Measurements from ENCODE around the gene KRT80.
A peak's percentile ranks its signal among the peaks of the same experiment; 100 is the strongest.

The KRT80 gene

GRCh38 chr12:52197371-52198231 lies 5.8 kb upstream of the KRT80 start:
- no peak for DNase-seq

GRCh38 chr12:52195065-52195730 lies 3.4 kb upstream of the KRT80 start:
- no peak for DNase-seq

- peak; percentile 12 for DNase-seq
These were observed 2.2 kb upstream of the KRT80 start for GRCh38 chr12:52193991-52194390.

GRCh38 chr12:52193532-52193931 lies 1.7 kb upstream of the KRT80 start:
- peak; percentile 15 for DNase-seq

- DNase-seq: no peak
These were observed 719 bp downstream of the KRT80 start for GRCh38 chr12:52190860-52191729.

- no peak for DNase-seq
These were observed 2.2 kb downstream of the KRT80 start for GRCh38 chr12:52189376-52190174.

- DNase-seq: no peak
These were observed 3.2 kb downstream of the KRT80 start for GRCh38 chr12:52188658-52189057.

- no peak for DNase-seq
These were observed 4.2 kb downstream of the KRT80 start for GRCh38 chr12:52187640-52188039.

- no peak for DNase-seq
These were observed 4.6 kb downstream of the KRT80 start for GRCh38 chr12:52187206-52187605.

GRCh38 chr12:52186118-52186840 lies 5.5 kb downstream of the KRT80 start:
- DNase-seq: no peak

GRCh38 chr12:52185400-52185967 lies 6.3 kb downstream of the KRT80 start:
- DNase-seq: no peak

GRCh38 chr12:52184813-52185212 lies 7.0 kb downstream of the KRT80 start:
- DNase-seq: no peak

GRCh38 chr12:52183971-52184370 lies 7.8 kb downstream of the KRT80 start:
- DNase-seq: no peak

GRCh38 chr12:52183544-52183910 lies 8.3 kb downstream of the KRT80 start:
- DNase-seq: no peak

GRCh38 chr12:52182898-52183543 lies 8.8 kb downstream of the KRT80 start:
- no peak for DNase-seq

- peak; percentile 15 for DNase-seq
These were observed 9.4 kb downstream of the KRT80 start for GRCh38 chr12:52182384-52182783.

GRCh38 chr12:52181746-52182145 lies 10.1 kb downstream of the KRT80 start:
- peak; percentile 44 for DNase-seq

- no peak for DNase-seq
These were observed 10.7 kb downstream of the KRT80 start for GRCh38 chr12:52180971-52181628.

GRCh38 chr12:52179396-52179973 lies 12.3 kb downstream of the KRT80 start:
- DNase-seq: no peak

- DNase-seq: no peak
These were observed 12.8 kb downstream of the KRT80 start for GRCh38 chr12:52178984-52179383.
